ENCODE results near the gene TNNI2.
A peak's percentile ranks its signal among the peaks of the same experiment; 100 is the strongest.

Gene TNNI2

GRCh38 chr11:1830322-1831223 lies 8.2 kb upstream of the TNNI2 start:
- no peak overlapping the region for H3K4me3 ChIP-seq (ENCODE audit: low read depth, low read length)
- peak; percentile 58 for DNase-seq (ENCODE audit: low read depth)
- TF ChIP-seq CTCF (IDR thresholded peaks at IDR 0.05; ENCODE audit: insufficient read depth, low read depth, low read length, missing control alignments) = no peak

- DNase-seq (ENCODE audit: low read depth) = no peak
- H3K4me3 ChIP-seq (ENCODE audit: low read depth, low read length) = no peak overlapping the region
- TF ChIP-seq CTCF (IDR thresholded peaks at IDR 0.05; ENCODE audit: insufficient read depth, low read depth, low read length, missing control alignments) = no peak
Observed at GRCh38 chr11:1831338-1832210, 7.2 kb upstream of the TNNI2 start.

GRCh38 chr11:1832211-1832919 lies 6.4 kb upstream of the TNNI2 start:
- DNase-seq (ENCODE audit: low read depth) = peak; percentile 38
- no peak overlapping the region for H3K4me3 ChIP-seq (ENCODE audit: low read depth, low read length)
- peak; percentile 87 for TF ChIP-seq CTCF (IDR thresholded peaks at IDR 0.05; ENCODE audit: insufficient read depth, low read depth, low read length, missing control alignments)

GRCh38 chr11:1832920-1833295 lies 5.9 kb upstream of the TNNI2 start:
- no peak for DNase-seq (ENCODE audit: low read depth)
- no peak overlapping the region for H3K4me3 ChIP-seq (ENCODE audit: low read depth, low read length)
- no peak for TF ChIP-seq CTCF (IDR thresholded peaks at IDR 0.05; ENCODE audit: insufficient read depth, low read depth, low read length, missing control alignments)

- H3K4me3 ChIP-seq (ENCODE audit: low read depth, low read length) = no peak overlapping the region
- DNase-seq (ENCODE audit: low read depth) = no peak
- TF ChIP-seq CTCF (IDR thresholded peaks at IDR 0.05; ENCODE audit: insufficient read depth, low read depth, low read length, missing control alignments) = no peak
Observed at GRCh38 chr11:1834062-1834610, 4.6 kb upstream of the TNNI2 start.
